ENCODE data around the gene SRPX.

SRPX gene

GRCh38 chrX:38138157-38138891 lies 82.3 kb downstream of the SRPX start:
- DNase-seq, result no peak

- DNase-seq, result no peak
These were observed 91.3 kb downstream of the SRPX start for GRCh38 chrX:38129366-38129765.

- no peak for DNase-seq
These were observed 92.7 kb downstream of the SRPX start for GRCh38 chrX:38127961-38128360.

- DNase-seq, result no peak
These were observed 94.5 kb downstream of the SRPX start for GRCh38 chrX:38126179-38126578.

- no peak for DNase-seq
These were observed 96.7 kb downstream of the SRPX start for GRCh38 chrX:38124000-38124399.

- DNase-seq, result no peak
These were observed 103.2 kb downstream of the SRPX start for GRCh38 chrX:38117485-38117884.

- no peak for DNase-seq
These were observed 104.0 kb downstream of the SRPX start for GRCh38 chrX:38116706-38117105.

- no peak for DNase-seq
These were observed 108.1 kb downstream of the SRPX start for GRCh38 chrX:38112566-38112965.

GRCh38 chrX:38111196-38111595 lies 109.5 kb downstream of the SRPX start:
- DNase-seq, result no peak

GRCh38 chrX:38110231-38110630 lies 110.4 kb downstream of the SRPX start:
- no peak for DNase-seq

- no peak for DNase-seq
These were observed 111.4 kb downstream of the SRPX start for GRCh38 chrX:38109042-38109898.

GRCh38 chrX:38108364-38108763 lies 112.3 kb downstream of the SRPX start:
- DNase-seq, result no peak

GRCh38 chrX:38106991-38107655 lies 113.5 kb downstream of the SRPX start:
- no peak for DNase-seq

GRCh38 chrX:38105216-38105725 lies 115.4 kb downstream of the SRPX start:
- DNase-seq, result no peak

GRCh38 chrX:38103857-38104812 lies 116.5 kb downstream of the SRPX start:
- DNase-seq, result no peak

GRCh38 chrX:38102875-38103274 lies 117.8 kb downstream of the SRPX start:
- no peak for DNase-seq

GRCh38 chrX:38102240-38102639 lies 118.4 kb downstream of the SRPX start:
- no peak for DNase-seq

GRCh38 chrX:38099688-38100087 lies 121.0 kb downstream of the SRPX start:
- no peak for DNase-seq

All from activated gamma-delta T cell treated with Interleukin-2 at 50 U/mL for 16 hours (primary cell).